ENCODE measurements around the gene FGD5.

- TF ChIP-seq CTCF (IDR thresholded peaks at IDR 0.05) (no peak), POLR2A (IDR thresholded peaks at IDR 0.05) (no peak)
These were observed 64.5 kb downstream of the FGD5 start for GRCh38 chr3:14883226-14883625.

All from heart left ventricle (tissue), 13 donors.